GM21367 (cell line): Measurements from ENCODE around the gene NMUR1.

Experiments
- ATAC-seq: cut with Tn5 transposase; IDR thresholded peaks from one replicate; pipeline ENCODE4 v1.9.1; 2021; ENCODE audit not compliant: unreplicated experiment

The NMUR1 gene

DNA sequence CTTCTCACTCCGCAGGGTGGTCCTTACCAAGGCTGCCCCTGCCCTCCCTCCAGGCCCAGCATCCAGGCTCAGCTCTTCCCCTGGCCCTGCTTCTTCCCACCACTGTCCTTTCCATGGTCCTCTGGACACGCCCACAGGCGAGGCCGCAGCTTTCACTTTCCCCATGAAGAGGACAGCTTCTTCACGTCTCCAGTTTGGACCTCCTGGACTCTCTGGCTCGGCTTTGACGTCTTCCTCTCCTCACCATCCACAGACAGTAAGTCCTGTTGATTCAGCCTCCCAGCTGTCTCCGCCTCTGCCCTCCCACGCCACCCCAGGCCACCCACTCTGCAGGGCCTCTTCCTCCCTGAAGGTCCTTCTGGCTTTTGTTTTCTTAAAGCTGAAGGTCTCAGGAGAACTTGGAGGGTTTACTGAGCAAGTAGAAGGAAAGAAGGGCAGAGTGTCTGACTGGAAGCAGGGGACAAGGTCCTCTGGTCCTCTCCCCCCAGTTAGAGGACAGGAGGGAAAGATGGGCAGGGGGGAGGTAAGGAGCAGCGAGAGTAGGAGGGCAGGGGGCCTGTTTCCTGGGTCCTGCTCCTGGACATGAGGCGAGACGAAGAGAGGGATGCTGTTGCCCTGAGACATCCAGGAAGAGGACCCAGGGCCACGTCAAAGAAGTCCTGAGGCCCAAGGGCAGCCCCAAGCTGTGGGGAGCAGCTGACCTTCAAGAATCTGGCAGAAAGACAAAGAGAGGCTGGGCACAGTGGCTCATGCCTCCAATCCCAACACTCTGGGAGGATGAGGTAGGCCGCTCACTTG, 24.7 kb upstream of the NMUR1 start:
- ATAC-seq: no peak

DNA sequence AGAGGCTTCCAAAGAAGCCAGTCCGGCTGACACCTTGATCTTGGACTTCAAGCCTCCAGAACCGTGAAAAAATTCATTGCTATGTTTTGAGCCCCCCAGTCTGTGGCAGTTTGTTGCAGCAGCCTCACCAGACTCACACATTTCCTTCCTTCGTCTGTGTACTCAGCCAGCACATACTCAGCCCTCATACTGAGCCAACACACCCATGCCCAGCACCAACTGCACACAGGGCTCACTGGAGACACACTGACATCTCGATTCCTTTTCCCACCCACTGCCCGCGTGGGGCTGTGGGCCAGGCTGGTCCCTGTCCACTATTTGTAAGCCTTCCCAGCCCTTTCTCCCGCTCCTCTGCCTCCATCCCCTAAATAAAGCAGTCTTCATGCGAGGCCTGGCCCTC, 24.1 kb upstream of the NMUR1 start:
- no peak for ATAC-seq

DNA sequence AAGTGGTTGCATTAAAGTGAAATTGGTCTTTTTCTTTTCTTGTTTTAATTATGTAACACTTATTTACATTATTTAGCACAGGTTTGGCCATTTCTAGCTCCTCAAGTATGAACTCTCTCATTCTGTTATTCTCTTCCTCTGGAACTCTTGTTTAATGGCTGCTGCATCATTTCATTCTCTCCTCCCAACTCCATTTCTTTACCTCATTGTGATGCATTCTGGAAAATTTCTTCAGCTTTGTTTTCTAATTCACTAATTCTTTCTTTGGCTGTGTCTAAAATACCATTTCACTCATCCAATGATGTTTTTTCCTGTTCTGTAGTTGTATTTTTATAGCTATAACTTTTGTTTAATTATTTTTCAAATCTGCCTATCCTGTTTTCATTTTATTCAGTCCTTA, 22.5 kb upstream of the NMUR1 start:
- ATAC-seq: no peak

- no peak for ATAC-seq
Observed at GRCh38 chr2:231549446-231550239, 19.4 kb upstream of the NMUR1 start.

DNA sequence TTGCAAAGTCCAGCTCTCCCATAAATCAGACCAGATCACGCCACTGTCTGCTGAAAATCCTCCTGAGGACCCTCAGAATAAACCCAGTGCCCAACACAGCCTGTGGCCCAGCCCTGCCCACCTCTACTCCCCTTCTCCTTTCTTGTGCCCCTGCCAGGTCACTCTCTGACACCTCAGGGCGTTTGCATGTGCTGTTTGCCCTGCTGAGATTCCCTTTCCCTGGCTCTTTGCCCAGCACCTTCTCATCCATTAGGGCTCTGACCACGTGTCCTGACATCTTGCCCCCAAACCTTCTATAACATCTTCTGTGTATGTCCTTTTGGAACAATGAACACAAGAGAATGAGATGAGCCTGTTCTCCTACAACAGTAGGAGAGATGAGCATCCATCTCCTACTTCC, 18.5 kb upstream of the NMUR1 start:
- ATAC-seq: no peak

DNA sequence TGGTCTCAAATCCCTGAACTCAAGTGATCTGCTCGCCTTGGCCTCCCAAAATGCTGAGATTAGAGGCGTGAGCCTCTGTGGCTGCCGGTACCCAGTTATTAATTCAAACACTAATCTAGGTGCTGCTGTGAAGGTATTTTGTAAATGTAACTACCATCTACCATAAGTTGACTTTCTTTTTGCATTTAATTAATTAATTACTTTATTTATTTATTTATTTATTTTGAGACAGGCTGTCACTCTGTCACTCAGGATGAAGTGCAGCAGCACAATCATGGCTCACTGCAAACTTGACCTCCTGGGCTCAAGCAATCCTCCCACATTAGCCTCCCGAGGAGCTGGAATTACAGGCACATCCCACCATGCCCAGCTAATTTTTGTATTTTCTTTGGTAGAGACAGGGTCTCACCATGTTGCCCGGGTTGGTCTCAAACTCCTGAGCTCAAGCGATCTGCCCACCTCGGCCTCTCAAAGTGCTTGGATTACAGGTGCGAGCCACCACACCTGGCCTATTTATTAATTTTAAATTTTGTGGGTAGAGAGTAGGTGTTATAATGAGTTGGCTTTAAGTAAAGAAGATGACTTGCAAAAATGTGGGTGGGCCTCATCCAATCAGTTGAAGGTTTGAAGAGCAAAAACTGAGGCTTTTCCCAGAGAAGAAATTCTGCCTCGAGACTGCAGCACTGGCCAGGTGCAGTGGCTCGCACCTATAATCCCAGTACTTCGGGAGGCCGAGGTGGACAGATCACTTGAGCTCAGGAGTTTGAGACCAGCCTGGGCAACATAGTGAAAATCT, 17.3 kb upstream of the NMUR1 start:
- no peak for ATAC-seq

DNA sequence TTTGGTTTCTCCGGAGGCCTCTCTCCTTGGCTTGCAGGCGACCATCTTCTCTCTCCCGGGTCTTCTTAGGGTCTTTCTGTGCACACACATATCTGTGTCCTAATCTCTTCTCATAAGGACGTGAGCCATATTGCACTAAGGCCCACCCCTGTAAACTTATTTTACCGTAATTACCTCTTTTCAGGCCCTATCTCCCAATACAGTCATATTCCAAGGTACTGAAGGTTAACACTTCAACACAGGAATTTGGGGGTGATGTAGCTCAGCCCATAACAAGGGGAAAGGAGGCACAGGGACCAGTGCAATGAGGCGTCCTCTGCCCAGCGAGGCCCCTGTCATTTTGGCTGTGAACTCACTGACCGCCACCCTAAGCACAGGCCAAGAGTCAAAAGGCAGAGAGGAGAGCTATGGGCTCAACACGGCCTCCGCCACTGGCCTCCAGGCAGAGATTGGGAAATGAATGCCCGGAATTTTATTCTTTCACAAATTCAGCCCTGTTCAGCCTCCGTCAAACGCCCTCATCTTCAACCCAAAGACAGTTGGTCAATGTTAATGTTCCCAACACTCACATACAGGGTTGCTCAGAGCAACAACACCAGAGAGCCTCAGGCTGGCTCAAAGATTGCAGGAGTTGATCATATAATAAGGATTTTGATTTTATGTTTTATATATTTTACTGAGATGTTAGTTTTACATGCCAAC, 15.9 kb upstream of the NMUR1 start:
- ATAC-seq: peak; percentile 1

GRCh38 chr2:231545105-231545902, 15.1 kb upstream of the NMUR1 start:
- ATAC-seq: peak; percentile 98

DNA sequence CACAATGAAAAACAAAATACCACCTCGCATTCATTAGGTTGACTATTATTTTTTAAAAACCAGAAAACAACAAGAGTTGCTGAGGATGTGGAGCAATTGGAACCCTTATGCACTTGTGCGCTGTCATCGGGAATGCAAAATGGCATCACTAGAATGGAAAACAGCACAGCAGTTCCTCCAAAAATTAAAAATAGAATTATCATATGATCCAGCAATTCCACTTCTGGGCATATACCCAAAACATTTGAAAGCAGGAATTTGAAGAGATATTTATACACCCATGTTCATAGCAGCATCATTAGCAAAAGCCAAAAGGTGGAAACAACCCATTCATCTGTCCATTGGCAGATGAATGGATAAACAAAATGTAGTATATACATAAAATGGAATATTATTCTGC, 11.9 kb upstream of the NMUR1 start:
- no peak for ATAC-seq

- no peak for ATAC-seq
Observed at GRCh38 chr2:231541645-231542044, 11.4 kb upstream of the NMUR1 start.

DNA sequence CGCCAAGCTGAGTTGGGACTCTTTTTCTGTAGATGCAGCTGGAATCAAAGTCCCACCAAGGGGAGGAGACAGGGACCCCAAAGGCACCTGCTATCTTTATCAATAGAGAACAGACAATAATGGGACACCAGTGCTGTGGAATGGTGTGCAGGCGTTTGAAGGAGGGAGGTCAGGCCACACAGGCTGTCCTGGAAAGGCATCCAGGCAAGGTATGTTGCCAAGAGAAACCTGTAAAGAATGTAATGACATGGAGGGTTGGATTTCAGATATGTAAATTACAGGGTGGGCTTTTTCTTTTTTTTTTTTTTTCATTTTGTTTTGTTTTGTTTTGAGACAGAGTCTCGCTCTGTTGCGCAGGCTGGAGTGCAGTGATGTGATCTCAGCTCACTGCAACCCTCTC, 9.7 kb upstream of the NMUR1 start:
- no peak for ATAC-seq

GRCh38 chr2:231535961-231536360, 5.7 kb upstream of the NMUR1 start:
- ATAC-seq: no peak

GRCh38 chr2:231533777-231534125, 3.5 kb upstream of the NMUR1 start:
- ATAC-seq: no peak

GRCh38 chr2:231533086-231533776, 3.0 kb upstream of the NMUR1 start:
- ATAC-seq: no peak

DNA sequence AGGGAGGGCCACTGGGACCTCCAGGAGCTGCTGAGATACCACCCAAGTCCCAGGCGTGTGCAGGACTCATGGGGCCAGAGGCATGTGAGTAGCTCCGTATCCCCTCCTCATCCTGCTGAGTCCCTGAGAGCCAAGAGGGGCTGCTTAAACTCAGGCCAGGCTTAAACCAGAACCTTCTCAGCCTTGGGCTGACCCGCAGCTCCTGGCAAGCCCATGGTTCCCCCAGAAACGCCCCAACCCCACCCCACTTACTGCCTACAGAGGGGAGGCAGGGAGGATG, 2.5 kb upstream of the NMUR1 start:
- no peak for ATAC-seq

DNA sequence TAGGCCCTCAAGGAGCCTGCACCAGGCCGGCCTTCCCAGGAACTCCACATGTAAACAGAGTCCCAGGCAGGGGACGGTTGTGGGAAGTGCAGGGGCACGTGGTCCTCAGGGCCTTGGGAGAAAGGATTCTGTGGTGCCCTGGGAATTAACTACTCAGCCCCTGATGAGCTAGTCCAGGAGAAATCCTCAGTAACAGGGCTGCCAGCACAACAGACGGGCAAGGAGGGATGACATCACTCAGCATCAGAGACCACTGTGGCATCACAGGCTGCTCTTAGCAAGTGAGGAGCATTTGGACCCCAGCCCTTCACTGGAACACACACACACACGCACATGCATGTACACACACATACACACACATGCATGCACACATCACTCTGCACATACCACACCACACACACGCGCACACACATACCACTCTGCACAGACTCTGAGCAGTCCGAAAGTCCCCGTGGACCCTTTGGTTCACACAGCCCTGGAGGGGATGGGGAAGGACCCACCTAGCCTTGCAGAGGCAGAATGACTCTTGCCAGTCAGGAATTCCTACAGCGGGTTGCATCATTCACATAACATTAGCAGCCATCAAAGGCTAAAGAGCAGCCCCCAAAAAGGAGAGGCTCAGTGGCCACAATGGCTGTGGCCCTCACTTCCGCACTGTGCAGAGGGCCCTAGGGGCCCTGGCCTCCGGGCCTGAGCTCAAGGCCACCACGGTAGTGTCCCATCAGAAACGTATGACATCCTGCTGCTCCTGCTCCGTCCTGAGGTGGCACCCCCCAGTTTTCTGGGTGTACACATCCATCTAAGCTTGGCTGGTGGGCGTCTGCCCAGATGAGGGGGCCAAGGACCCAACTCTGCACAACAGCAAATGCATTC, 1.9 kb upstream of the NMUR1 start:
- no peak for ATAC-seq

DNA sequence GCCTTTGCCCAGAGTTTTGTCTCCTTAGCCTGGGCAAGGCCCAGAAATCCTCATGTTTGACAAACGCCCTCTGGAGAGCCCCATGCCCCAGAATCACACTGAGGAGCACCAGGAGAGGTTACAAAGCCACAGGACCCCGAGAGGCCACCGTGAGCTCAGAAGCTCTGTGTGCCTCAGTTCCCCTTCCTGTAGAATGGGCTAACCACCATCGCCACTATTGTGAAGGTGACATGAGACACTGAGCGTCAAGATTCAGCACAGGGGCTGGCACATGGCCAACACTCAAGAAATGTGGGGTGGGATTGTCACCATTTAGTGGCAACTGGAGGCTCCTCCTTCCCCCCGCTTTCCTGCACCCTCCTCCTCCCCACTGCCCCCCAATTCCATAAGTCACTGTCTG, 1.2 kb upstream of the NMUR1 start:
- ATAC-seq: no peak

DNA sequence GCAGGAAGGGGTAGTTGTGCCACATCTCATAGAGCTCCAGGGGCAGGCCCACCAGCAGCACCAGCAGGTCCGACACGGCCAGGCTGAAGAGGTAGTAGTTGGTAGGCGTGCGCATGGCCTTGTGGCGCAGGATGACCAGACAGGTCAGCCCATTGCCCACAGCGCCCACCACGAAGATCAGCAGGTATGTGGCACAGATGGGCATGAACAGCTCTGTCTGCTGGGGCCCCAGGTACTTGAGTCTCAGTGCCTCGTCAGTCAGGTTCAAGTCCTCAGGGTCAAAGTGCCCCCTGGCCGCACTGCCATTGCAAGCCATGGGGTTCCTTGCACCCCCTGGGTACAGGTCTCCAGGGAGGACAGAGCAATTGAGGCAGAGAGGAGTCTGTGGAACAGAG, 1.6 kb downstream of the NMUR1 start:
- ATAC-seq: no peak
